ENCODE results near the gene MXRA8. TPM values are rescaled to one million over a fixed set of nuclear protein-coding genes. Genes with fewer than 3 reads are reported as not detected.

MXRA8 gene
- total RNA-seq, 6 experiments from 2014 or later = 2.2 to 11.9 (median 3.3) TPM

DNA sequence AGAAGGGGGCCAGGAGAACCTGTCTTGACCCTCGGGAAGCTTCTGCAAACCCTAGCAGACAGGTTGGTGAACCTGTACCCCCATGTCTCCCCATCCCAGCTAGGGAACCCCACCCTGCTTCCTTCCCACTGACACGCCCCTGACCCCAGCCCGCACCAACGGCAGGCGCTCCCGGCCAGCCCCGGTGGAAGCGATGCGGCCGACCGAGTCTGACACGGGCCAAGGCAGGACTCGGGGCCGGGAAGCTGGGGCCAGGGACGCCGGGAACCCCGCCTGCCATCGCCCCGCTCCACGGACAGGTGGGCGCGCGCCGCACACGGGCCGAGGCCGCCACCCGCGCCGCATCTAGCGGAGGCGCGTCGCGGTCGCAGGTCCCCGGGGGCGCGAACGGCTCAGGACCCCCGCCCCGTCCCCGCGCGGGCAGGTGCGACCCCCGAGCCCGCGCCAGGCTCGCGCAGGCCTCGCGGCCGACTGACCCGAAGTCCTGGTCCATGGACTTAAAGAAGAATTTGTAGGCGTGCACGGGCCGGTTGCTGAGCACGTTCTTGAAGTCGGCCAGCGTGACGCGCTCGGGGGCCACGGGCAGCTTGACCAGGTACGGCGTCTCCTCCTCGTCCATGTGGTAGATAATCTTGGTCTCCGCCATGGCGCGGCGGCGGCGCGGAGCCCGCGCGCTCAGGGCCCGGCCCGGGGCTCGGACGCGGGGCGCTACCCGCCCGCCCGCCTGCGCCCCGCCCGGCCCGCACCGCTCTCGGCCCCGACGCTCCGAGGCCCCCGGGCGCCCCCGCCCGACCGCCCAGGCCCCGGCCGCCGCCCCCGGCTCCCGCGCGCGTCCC lies 9.7 kb downstream of the MXRA8 start:
- Histone ChIP-seq H3K4me3 (peak overlapping the region; percentile 64 to 86 (median 68)), H3K27me3 (no peaks in the 10 kb centered on the region), H3K9me3 (no peaks in the 10 kb centered on the region), H3K4me1 (peaks cover 0 to 44% (median 23%) of the 10 kb centered on the region in 4 donors), H3K36me3 (no peaks in the 10 kb centered on the region), H3K27ac (peak overlapping the region; percentile 28 to 70 (median 46))
- DNase-seq = no peak
- WGBS (ENCODE audit: insufficient coverage, low coverage, low lambda C conversion rate, missing lambda C conversion rate) = 5% methylated on average over 7 of the region's 109 CpGs
- peak in 1 of 4 donors; percentile 3 for ATAC-seq
- TF ChIP-seq POLR2A (IDR thresholded peaks at IDR 0.05) (no peak), CTCF (IDR thresholded peaks at IDR 0.05) (no peak)
- intact Hi-C loops (cut with DNase I) = no loop called here

- Histone ChIP-seq H3K4me1 (peaks cover 0 to 47% (median 25%) of the 10 kb centered on the region in 4 donors), H3K27me3 (no peaks in the 10 kb centered on the region), H3K9me3 (no peaks in the 10 kb centered on the region), H3K36me3 (no peaks in the 10 kb centered on the region), H3K27ac (peak overlapping the region; percentile 6 to 70 (median 46)), H3K4me3 (peak overlapping the region; percentile 64 to 86 (median 68))
- WGBS (ENCODE audit: insufficient coverage, low coverage, low lambda C conversion rate, missing lambda C conversion rate) = 23% methylated on average over 5 of the region's 26 CpGs
- TF ChIP-seq CTCF (IDR thresholded peaks at IDR 0.05) = no peak
- TF ChIP-seq POLR2A (IDR thresholded peaks at IDR 0.05) = no peak
- DNase-seq (peak; percentile 68 to 84 (median 82)), ATAC-seq (peak; percentile 51 to 59 (median 58))
- intact Hi-C loops (cut with DNase I) = no loop called here
Observed at GRCh38 chr1:1347663-1348419, 10.5 kb downstream of the MXRA8 start.

- no CpG with 5 or more reads among the region's 10 CpGs for WGBS (ENCODE audit: insufficient coverage, low coverage, low lambda C conversion rate, missing lambda C conversion rate)
- intact Hi-C loops (cut with DNase I) = no loop called here
- DNase-seq (no peak), ATAC-seq (no peak)
- Histone ChIP-seq H3K27ac (peak overlapping the region in 1 of 3 donors; percentile 70), H3K9me3 (no peaks in the 10 kb centered on the region), H3K4me1 (peaks cover 0 to 47% (median 25%) of the 10 kb centered on the region in 4 donors), H3K36me3 (no peaks in the 10 kb centered on the region), H3K4me3 (peak overlapping the region; percentile 64 to 86 (median 68)), H3K27me3 (no peaks in the 10 kb centered on the region)
- TF ChIP-seq POLR2A (IDR thresholded peaks at IDR 0.05) = no peak
Observed at GRCh38 chr1:1347026-1347595, 11.2 kb downstream of the MXRA8 start.

- Histone ChIP-seq H3K4me3 (no peak overlapping the region), H3K27me3 (no peaks in the 10 kb centered on the region), H3K36me3 (peaks cover 0 to 3% (median 0%) of the 10 kb centered on the region in 4 donors), H3K9me3 (no peaks in the 10 kb centered on the region), H3K4me1 (peaks cover 0 to 47% (median 25%) of the 10 kb centered on the region in 4 donors), H3K27ac (no peak overlapping the region)
- 85% methylated on average over 4 of the region's 10 CpGs for WGBS (ENCODE audit: insufficient coverage, low coverage, low lambda C conversion rate, missing lambda C conversion rate)
- DNase-seq = no peak
- no peak for ATAC-seq
- intact Hi-C loops (cut with DNase I) = no loop called here
- no peak for TF ChIP-seq CTCF (IDR thresholded peaks at IDR 0.05)
- TF ChIP-seq POLR2A (IDR thresholded peaks at IDR 0.05) = no peak
Observed at GRCh38 chr1:1346501-1346890, 11.9 kb downstream of the MXRA8 start.
